ENCODE measurements around the gene MSL3B.

The MSL3B gene

DNA sequence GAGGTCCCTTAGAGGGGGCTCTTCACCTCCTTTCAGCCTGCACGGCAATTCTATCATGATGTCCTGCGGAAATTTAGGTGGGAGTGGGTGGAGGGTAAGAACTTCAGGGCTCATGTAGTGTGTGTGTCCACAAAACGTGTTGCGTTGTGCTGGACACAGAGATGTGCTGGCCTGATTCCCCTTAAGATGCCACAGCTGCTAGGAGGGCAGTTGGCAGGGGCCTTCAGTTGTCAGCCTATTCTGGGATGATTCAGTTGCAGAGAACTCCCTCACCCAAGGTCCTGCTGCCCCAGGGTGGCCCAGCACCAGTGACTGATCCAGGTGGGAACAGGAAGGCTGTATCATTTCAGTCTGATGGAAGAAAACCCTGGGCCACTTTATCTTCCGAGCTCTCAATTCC is 12.8 kb downstream of the MSL3B start:
- 89 to 94% (median 90%) methylated on average over 5 of the region's 5 CpGs for WGBS, 3 donors
- no peak overlapping the region for H3K27ac ChIP-seq (ENCODE audit: low read depth, low read length)

GRCh38 chr2:233854241-233854981 is 13.8 kb downstream of the MSL3B start, which contains the start of gene HJURP:
Gene HJURP (minus strand): TSS chr2:233854535. CDS start chr2:233854500, 35 bp downstream.
- 0 to 1% (median 1%) methylated on average over 59 to 60 of the region's 60 CpGs for WGBS, 3 donors
- H3K27ac ChIP-seq (ENCODE audit: low read depth, low read length) = no peak within 1 kb of the TSS

DNA sequence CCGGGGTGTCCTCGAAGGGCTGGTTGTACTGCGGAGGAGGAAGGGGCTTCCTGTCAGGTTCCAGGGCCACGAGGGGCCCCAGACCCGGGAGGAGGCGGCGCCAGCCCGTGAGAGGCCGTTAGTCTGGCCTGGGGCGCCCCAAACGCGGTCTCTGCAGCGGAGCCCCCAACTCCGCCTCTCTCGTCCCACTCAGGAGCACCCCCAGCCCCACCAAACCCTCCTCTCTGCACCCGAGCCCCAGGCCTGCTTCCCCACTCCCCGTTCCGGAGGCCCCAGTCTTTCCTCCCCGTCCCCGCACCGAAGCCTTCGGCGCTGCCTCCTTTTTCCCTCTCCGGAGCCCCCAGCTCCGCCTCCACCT is 14.3 kb downstream of the MSL3B start:
- H3K27ac ChIP-seq (ENCODE audit: low read depth, low read length) = no peak overlapping the region
- 0 to 2% (median 1%) methylated on average over 20 to 25 of the region's 25 CpGs for WGBS, 3 donors

DNA sequence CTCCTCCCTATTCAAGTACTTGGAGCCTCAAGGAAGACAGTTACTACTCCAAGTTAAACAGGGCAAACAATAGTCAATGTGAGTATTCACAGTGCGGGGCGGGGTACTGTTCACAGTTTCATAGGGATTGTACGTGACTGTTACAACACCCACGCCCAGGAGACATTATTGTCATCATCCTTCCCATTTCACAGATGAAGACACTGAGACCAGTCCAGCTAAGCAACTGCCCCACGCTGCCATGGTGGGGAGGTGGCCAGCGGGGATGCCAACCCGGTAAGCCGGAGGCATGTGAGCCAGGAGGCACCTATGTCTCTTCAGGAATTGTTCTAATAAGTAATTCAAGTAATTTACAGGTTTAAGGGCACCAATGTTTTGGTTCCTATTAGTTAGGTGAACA is 14.8 kb downstream of the MSL3B start:
- WGBS, 3 donors = 39 to 52% (median 48%) methylated on average over 8 of the region's 8 CpGs
- no peak overlapping the region for H3K27ac ChIP-seq (ENCODE audit: low read depth, low read length)

- WGBS, 3 donors = 47 to 79% (median 62%) methylated on average over 3 of the region's 3 CpGs
- no peak overlapping the region for H3K27ac ChIP-seq (ENCODE audit: low read depth, low read length)
Measured at GRCh38 chr2:233852056-233852455, 16.1 kb downstream of the MSL3B start.

- no peak overlapping the region for H3K27ac ChIP-seq (ENCODE audit: low read depth, low read length)
- 95 to 97% (median 97%) methylated on average over 6 of the region's 6 CpGs for WGBS, 3 donors
Measured at GRCh38 chr2:233851169-233851568, 17.0 kb downstream of the MSL3B start.

- WGBS, 3 donors = 91 to 93% (median 93%) methylated on average over 7 of the region's 7 CpGs
- H3K27ac ChIP-seq (ENCODE audit: low read depth, low read length) = no peak overlapping the region
Measured at GRCh38 chr2:233850745-233851144, 17.4 kb downstream of the MSL3B start.

GRCh38 chr2:233849607-233850271 is 18.4 kb downstream of the MSL3B start:
- no peak overlapping the region for H3K27ac ChIP-seq (ENCODE audit: low read depth, low read length)
- 94 to 97% (median 96%) methylated on average over 13 of the region's 13 CpGs for WGBS, 3 donors

- 82 to 96% (median 87%) methylated on average over 13 of the region's 13 CpGs for WGBS, 3 donors
- no peak overlapping the region for H3K27ac ChIP-seq (ENCODE audit: low read depth, low read length)
Measured at GRCh38 chr2:233848276-233848675, 19.9 kb downstream of the MSL3B start.

GRCh38 chr2:233847248-233847898 is 20.8 kb downstream of the MSL3B start:
- 97 to 98% (median 97%) methylated on average over 13 of the region's 13 CpGs for WGBS, 3 donors
- H3K27ac ChIP-seq (ENCODE audit: low read depth, low read length) = no peak overlapping the region

- H3K27ac ChIP-seq (ENCODE audit: low read depth, low read length) = no peak overlapping the region
- WGBS, 3 donors = 84 to 88% (median 87%) methylated on average over 16 of the region's 16 CpGs
Measured at GRCh38 chr2:233846387-233847247, 21.6 kb downstream of the MSL3B start.

DNA sequence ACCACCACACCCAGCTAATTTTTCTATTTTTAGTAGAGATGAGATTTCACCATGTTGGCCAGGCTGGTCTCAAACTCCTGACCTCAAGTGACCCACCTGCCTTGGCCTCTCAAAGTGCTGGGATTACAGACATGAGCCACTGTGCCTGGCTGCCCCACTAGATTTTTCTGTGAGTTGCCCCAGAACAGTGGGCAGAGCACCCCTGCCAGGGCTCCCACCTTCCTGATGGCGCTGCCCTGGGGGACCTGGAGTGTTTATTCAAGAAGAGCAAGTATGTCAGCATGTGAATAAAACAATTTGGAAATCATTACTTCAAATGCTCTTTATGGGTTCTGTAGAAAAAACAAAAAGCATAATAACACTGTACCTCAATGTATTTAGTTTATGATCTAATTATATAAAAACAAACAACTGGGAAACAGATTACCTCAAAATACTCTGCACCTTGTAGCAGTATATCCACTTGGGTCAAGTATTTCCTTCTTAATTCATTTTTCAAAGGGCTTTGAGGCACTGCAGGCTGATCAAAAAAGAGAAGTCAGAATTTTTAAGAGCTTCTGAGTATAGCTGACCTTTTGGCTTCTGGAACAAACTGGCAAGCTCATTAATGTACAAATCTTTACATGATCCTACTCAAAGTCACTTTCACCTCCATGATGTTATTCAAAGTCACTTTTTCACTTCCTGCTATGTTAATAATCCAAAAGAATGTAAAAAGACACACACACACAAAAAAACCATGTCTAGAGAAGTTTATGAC is 22.7 kb downstream of the MSL3B start:
- WGBS, 3 donors = 93 to 100% (median 100%) methylated on average over 1 of the region's 1 CpG
- no peak overlapping the region for H3K27ac ChIP-seq (ENCODE audit: low read depth, low read length)

GRCh38 chr2:233844836-233845235 is 23.4 kb downstream of the MSL3B start:
- H3K27ac ChIP-seq (ENCODE audit: low read depth, low read length) = no peak overlapping the region
- 92 to 95% (median 94%) methylated on average over 3 of the region's 3 CpGs for WGBS, 3 donors

DNA sequence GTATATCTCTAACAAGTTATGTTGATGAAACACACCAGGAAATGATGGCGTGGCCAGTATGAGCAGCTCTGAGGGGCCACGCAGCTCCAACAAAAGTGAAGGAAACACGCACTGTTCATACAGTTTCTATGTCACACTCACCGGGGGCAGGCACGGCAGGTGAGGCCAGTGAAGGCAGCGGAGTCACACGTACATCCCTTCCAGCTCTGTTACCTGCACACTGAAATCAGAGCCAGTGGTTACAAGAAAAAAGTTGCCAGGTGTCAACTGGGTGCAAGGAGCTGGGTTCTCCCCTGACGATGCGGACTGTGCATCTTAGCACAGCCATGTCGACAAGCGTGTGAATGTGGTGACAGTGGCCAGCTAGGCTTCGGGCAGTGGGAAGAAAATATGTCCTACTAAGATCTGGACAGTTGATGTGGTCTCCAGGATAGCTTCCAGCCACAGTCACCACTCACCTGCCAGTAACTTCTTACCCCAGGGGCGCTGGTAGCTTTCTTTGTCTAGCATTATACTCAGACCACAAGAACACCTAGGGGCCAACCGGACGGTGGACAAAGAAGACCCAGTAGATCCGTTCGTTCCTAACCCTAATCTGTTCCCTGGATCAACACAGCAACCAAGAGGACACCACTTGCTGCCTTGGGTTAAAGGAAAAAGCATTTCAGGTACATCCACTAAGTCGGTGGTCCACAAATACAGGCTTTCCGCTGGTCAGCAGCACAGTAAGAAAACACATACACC is 23.9 kb downstream of the MSL3B start:
- H3K27ac ChIP-seq (ENCODE audit: low read depth, low read length) = no peak overlapping the region
- WGBS, 3 donors = 92 to 96% (median 95%) methylated on average over 19 of the region's 19 CpGs

DNA sequence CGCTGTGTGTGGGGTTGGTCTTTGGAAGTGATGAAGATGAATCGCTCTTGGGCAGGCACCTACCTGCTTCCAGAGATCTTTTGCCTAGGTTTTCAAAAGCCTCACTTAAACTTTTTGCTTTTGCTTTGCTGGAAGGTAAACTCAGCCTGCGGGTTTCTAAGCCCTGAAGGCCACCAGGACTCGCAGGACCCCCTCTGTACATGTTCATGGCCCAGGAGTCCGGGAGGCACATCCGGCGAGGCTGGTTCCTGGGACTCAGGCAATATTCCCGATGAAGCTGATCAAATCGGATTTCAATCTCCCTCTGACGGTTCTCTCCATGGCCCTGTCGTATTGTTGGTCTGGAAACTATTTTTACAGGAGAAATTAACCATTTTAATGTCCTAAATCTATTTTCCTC is 27.0 kb downstream of the MSL3B start:
- WGBS, 3 donors = 95 to 97% (median 96%) methylated on average over 11 of the region's 11 CpGs
- no peak overlapping the region for H3K27ac ChIP-seq (ENCODE audit: low read depth, low read length)

DNA sequence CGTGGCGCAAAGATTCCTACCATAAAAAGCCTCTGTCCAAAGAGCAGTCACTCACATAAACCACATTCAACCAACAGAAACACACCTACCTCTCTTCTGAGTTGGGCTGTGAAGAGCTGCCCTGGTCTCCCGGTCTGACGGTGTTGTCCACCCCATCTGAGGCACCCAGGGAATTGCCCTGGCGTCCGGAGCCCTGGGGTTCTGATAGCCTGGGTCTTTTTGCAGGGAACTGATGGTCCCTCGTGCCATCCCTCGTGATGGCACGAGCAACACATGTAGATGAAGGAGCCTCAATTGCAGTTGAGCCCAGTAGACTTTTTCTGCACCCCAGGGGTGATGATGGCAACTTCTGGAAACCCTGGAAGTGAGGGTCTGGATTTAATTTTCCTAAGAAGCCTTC is 27.7 kb downstream of the MSL3B start:
- no peak overlapping the region for H3K27ac ChIP-seq (ENCODE audit: low read depth, low read length)
- WGBS, 3 donors = 95 to 96% (median 95%) methylated on average over 9 of the region's 9 CpGs

- no peak overlapping the region for H3K27ac ChIP-seq (ENCODE audit: low read depth, low read length)
- 94 to 98% (median 97%) methylated on average over 10 of the region's 10 CpGs for WGBS, 3 donors
Measured at GRCh38 chr2:233839447-233839820, 28.8 kb downstream of the MSL3B start.
